ENCODE measurements around the gene GJA9. TPM values are rescaled to one million over a fixed set of nuclear protein-coding genes. Genes with fewer than 3 reads are reported as not detected.

GJA9 gene
- total and polyA plus RNA-seq, 2 of the 8 experiments (the other 6 are each of a cell fraction or from before 2014, with no cell fraction given), result not detected

GRCh38 chr1:38885092-38885491, 3.7 kb upstream of the GJA9 start:
- ChIA-PET POLR2A (ENCODE audit: partially characterized antibody) (interaction anchor here (1.2 kb wide), 1 partner anchor 64 kb away, joined by 3 read pairs; no protein-coding TSS in a partner anchor), CTCF (ENCODE audit: partially characterized antibody) (interaction anchor here (0.5 kb wide), 1 partner anchor 427 kb away, joined by 4 read pairs; no protein-coding TSS in a partner anchor)
- Histone ChIP-seq H3K27me3 (replicated peaks in 1 of 4; ENCODE audit: control insufficient read depth in 3 of 4, extremely low read depth in 1 of 4, insufficient read depth in 3 of 4, low read length in 3 of 4) (no peaks in the 10 kb centered on the region; a peak in 1 of 7 replicates), H3K9ac (replicated peaks in 1 of 4; ENCODE audit: extremely low read depth in 1 of 4, low read depth in 3 of 4, low read length in 3 of 4) (no peak overlapping the region), H2AFZ (ENCODE audit: low read length) (no peak overlapping the region), H4K20me1 (replicated peaks in 1 of 2; ENCODE audit: control insufficient read depth in 1 of 2, insufficient read depth in 2 of 2, low read length in 2 of 2) (no peaks in the 10 kb centered on the region), H3K9me3 (ENCODE audit: insufficient read depth in 2 of 2, low read depth in 1 of 2, low read length in 1 of 2) (no peaks in the 10 kb centered on the region), H3K4me3 (ENCODE audit: extremely low read depth in 1 of 4, insufficient read depth in 2 of 4, low read depth in 3 of 4, low read length in 4 of 4) (no peak overlapping the region), H3K4ac (replicated peaks; ENCODE audit: insufficient read length, low read depth, low read length) (no peak overlapping the region), H2BK15ac (ENCODE audit: low read length) (no peak overlapping the region), H3K36me3 (ENCODE audit: control insufficient read depth in 2 of 4, insufficient read depth in 4 of 4, low read length in 3 of 4) (no peaks in the 10 kb centered on the region), H4K8ac (ENCODE audit: extremely low read depth, insufficient read depth, low read length) (no peak overlapping the region), H3K14ac (ENCODE audit: insufficient read length) (no peak overlapping the region), H3K4me2 (ENCODE audit: insufficient read depth in 1 of 2, low read depth in 2 of 2, low read length in 2 of 2) (no peak overlapping the region), H3K23me2 (ENCODE audit: low read depth, low read length) (no peaks in the 10 kb centered on the region), H2BK12ac (ENCODE audit: low read depth, low read length) (no peak overlapping the region), H3K79me2 (ENCODE audit: control insufficient read depth in 1 of 2, insufficient read depth in 2 of 2, low read length in 2 of 2) (no peaks in the 10 kb centered on the region), H2BK20ac (ENCODE audit: low read length) (no peak overlapping the region), H3K79me1 (ENCODE audit: low read depth, low read length) (no peaks in the 10 kb centered on the region), H2AK5ac (ENCODE audit: low read depth, low read length) (no peak overlapping the region), H2BK120ac (replicated peaks; ENCODE audit: low read depth, low read length) (no peak overlapping the region), H3K56ac (replicated peaks; ENCODE audit: insufficient read length, low read depth, low read length) (no peak overlapping the region), H3K4me1 (replicated peaks in 1 of 4; ENCODE audit: control insufficient read depth in 3 of 4, insufficient read depth in 4 of 4, low read length in 3 of 4) (no peaks in the 10 kb centered on the region), H3K18ac (ENCODE audit: extremely low read depth, low read length) (no peak overlapping the region), H3K23ac (ENCODE audit: insufficient read length) (no peak overlapping the region), H4K91ac (replicated peaks; ENCODE audit: insufficient read length, low read length) (no peak overlapping the region), H4K5ac (ENCODE audit: insufficient read length, low read depth, low read length) (no peak overlapping the region), H2BK5ac (ENCODE audit: low read depth, low read length) (no peak overlapping the region), H3K27ac (ENCODE audit: low read depth, low read length) (no peak overlapping the region)
- DNase-seq (ENCODE audit: low read depth in 1 of 2, low spot score in 2 of 2) (no peak), FAIRE-seq (no peak)
- whole genome bisulfite sequencing, 2 experiments (ENCODE audit: extremely low coverage in 1 of 2, insufficient coverage in 1 of 2, insufficient read length in 1 of 2, insufficient replicate concordance in 2 of 2, low coverage in 1 of 2, low lambda C conversion rate in 2 of 2, missing lambda C conversion rate in 1 of 2), result 96% methylated on average over 2 of the region's 2 CpGs; no CpG with 5 or more reads in 1 of the 2 experiments
- no peak for TF ChIP-seq BRCA1 (IDR thresholded peaks at IDR 0.05; ENCODE audit: low read depth, low read length)
- no peak for TF ChIP-seq TBP (IDR thresholded peaks at IDR 0.05; ENCODE audit: low read depth, low read length)
- TF ChIP-seq KDM1A (IDR thresholded peaks at IDR 0.05; ENCODE audit: borderline replicate concordance, low read length), result no peak
- TF ChIP-seq EP300 (IDR thresholded peaks at IDR 0.05; ENCODE audit: borderline replicate concordance in 1 of 2, low read depth in 2 of 2, low read length in 2 of 2), result no peak
- TF ChIP-seq GABPA (IDR thresholded peaks at IDR 0.05; ENCODE audit: borderline replicate concordance, insufficient read depth, low read length), result no peak
- no peak for TF ChIP-seq EZH2 (IDR thresholded peaks at IDR 0.05; ENCODE audit: low read depth, low read length, severe bottlenecking)
- no peak for TF ChIP-seq JUN (IDR thresholded peaks at IDR 0.05; ENCODE audit: low read depth, low read length)
- no peak for TF ChIP-seq RNF2 (IDR thresholded peaks at IDR 0.05; ENCODE audit: borderline replicate concordance, low read depth, low read length, missing control alignments, poor library complexity, severe bottlenecking)
- no peak for TF ChIP-seq CREB1 (IDR thresholded peaks at IDR 0.05)
- TF ChIP-seq RAD21 (IDR thresholded peaks at IDR 0.05 in 1 of 2, conservative IDR thresholded peaks at IDR 0.05 in 1 of 2; ENCODE audit: low read depth in 2 of 2, low read length in 2 of 2), result no peak
- no peak for TF ChIP-seq BACH1 (IDR thresholded peaks at IDR 0.05; ENCODE audit: low read length)
- no peak for TF ChIP-seq KDM5A (IDR thresholded peaks at IDR 0.05; ENCODE audit: low read length)
- no peak for TF ChIP-seq PHF8 (conservative IDR thresholded peaks at IDR 0.05; ENCODE audit: low read depth, low read length)
- TF ChIP-seq SP4 (IDR thresholded peaks at IDR 0.05; ENCODE audit: low read length), result no peak
